CD4-positive, alpha-beta T cell treated with Interleukin-6 at 100 ng/mL for 8 hours (primary cell): ENCODE data around the gene AP4B1.
"Not testable (repeated sequence)": the region's sequence is repeated elsewhere in the genome, so short reads cannot be mapped to it uniquely, and the experiment has no call there.

ENCODE experiments used
- DNase-seq: peaks from one replicate; pipeline ENCODE4 v3.0.0-alpha.2; 2020; ENCODE audit warnings: mixed read lengths, low spot score

Gene AP4B1

DNA sequence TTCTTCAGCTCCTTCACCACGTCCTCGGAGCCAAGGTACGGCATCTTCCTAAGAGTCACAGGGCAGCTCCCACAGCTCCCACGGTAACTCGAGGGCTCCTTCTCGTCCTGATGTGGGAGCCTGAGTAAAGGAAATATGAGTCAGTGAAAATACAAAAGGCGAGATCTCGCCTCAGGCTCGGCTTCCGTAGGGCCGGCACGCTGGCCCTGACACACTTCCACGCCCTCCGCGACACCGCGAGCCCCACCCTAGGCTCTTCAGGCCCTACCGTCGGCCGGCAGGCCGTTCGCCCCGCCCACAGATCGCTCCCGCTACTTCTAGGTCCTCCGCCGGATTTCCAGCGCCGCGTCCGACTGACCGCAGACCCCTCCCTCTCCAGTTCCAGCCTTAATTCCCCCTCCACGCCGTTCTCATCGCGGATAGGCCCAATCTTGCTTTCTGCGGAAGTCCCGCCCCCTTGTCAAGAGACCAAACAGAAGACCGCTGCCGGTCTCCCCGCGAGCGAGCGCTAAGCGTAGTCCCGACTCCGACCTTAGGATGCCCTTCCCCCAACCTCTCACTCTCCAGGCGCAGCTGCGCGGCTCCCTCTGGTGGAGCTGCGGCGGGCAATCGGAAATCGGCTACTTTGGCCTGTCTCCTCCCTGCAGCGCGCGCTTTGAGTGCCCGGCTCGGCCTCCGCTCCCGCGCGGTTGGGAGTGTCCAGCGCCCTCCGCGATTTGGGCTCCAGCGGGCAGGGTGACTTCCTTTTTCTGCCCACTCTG lies at the start of gene AP4B1, which contains the start of gene DCLRE1B:
TSS of gene AP4B1 (minus strand) at position 126 of the 761 bp plus-strand sequence. CDS start at position 44, 82 bp downstream.
TSS of gene DCLRE1B (plus strand) at position 653 of the 761 bp plus-strand sequence. CDS start 261 bp downstream, outside the sequence.
- peak; percentile 98 for DNase-seq

- DNase-seq: no peak
These were observed 47.1 kb upstream of the AP4B1 start for GRCh38 chr1:113951719-113952118.

- no peak for DNase-seq
These were observed 46.3 kb upstream of the AP4B1 start for GRCh38 chr1:113950908-113951307.

DNA sequence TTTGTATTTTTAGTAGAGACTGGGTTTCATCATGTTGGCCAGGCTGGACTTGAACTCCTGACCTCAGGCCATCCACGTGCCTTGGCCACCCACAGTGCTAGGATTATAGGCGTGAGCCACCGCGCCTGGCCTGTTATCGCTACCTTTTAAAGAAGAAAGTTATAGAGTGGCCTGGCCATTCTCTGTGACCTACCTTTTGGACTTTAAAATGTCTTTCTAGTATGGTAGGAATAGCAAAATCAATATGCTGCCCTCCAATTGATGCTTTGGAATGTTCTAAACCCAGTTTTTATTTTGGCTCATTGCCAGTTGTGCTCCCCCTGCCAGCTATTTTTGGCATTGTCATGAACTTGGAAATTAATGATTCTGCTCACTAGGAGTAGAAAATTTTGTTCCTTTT lies 44.4 kb upstream of the AP4B1 start:
- no peak for DNase-seq

DNA sequence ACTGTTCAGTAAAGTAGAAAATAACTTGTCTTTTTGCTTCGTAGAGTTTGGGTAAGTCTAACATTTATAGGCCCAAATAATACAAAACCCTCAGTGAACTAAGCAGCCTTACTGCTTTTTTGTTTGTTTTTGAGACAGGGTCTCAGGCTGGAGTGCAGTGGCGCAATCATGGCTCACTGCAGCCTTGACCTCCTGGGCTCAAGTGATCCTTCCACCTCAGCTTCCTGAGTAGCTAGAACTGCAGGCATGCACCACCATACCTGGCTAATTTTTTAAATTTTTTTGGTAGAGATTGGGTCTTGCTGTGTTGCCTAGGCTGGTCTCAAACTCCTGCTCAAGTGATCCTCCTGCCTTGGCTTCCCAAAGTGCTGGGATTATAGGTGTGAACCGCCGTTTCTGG lies 43.6 kb upstream of the AP4B1 start:
- not testable (repeated sequence) for DNase-seq

GRCh38 chr1:113947388-113948107 lies 42.9 kb upstream of the AP4B1 start:
- peak; percentile 15 for DNase-seq

DNA sequence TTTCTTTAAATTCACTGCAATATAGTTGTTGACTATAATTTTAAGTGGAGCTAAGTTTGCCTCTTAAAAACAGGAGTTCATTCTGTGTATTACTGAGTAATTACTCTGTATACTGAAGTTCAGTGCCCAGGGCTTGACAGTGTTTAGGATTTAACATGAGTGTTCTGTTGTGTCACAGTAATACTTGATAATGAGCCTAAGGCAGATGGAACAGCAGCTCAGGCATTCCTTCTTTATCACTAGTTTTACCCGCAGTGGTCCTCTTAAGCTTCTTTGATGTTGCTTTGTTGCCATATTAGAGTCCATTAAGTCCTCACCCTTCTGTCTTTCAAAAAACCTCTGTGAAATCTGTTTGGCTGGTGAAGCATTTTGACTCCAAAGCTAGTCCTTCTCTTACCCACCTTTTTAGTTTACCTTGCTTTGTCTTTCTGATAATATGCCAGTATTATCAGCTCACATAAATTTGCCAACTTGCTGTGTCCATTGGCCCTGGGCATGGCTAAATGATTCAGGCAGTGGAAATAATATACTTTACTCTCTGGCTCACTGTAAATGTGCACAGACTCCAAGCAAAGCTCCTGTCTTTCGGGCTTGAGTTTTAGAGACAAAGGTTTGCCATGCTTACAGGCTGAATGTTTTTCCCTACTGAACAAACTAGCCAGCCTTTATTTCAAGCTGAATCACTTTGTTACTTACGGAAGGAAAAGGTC lies 42.2 kb upstream of the AP4B1 start:
- no peak for DNase-seq

- DNase-seq: no peak
These were observed 41.5 kb upstream of the AP4B1 start for GRCh38 chr1:113946112-113946511.

DNA sequence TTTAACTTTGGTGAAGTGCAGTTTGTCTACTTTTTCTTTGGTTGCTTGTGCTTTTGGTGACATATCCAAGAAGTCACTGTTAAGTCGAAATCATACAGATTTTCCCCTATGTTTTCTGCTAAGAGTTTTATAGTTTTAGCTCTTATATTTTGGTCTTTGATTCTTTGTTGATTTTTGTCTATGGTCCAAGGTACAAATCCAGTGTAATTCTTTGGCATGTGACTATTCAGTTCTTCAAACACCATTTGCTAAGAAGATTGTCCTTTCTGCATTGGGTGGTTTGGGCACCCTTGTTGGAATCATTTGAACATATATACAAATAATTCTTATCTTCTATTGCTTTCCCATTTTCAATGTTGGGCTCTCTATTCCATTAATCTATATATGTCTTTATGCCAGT lies 40.7 kb upstream of the AP4B1 start:
- DNase-seq: no peak

- DNase-seq: no peak
These were observed 38.6 kb upstream of the AP4B1 start for GRCh38 chr1:113943028-113943811.

DNA sequence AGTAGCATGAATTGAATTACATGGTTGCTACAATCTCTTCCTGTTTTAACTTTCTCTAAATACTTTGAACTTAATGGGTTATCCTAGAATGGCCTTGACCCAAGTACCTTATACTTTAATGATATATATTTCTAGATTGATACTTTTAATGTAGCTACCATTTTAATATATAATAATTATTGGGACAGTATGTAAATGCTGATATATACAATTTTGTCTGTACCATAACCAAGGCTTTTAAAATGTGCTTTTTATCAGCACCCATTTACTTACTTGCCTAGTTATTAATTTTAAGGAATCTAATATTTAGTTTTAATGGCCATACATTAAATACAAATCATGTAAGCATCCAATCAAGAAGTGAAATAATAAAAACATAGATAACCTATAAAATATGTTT lies 37.9 kb upstream of the AP4B1 start:
- DNase-seq: no peak

DNA sequence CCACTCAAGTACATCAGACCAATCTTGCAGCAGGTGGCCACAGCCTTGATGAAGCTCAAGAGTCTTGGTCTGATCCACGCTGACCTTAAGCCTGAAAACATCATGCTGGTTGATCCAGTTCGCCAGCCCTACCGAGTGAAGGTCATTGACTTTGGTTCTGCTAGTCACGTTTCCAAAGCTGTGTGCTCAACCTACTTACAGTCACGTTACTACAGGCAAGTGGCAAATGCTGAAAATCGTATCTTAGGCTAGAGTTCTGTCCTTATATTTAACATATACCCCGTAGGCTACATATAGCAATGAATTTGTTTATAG lies 36.6 kb upstream of the AP4B1 start:
- no peak for DNase-seq

DNA sequence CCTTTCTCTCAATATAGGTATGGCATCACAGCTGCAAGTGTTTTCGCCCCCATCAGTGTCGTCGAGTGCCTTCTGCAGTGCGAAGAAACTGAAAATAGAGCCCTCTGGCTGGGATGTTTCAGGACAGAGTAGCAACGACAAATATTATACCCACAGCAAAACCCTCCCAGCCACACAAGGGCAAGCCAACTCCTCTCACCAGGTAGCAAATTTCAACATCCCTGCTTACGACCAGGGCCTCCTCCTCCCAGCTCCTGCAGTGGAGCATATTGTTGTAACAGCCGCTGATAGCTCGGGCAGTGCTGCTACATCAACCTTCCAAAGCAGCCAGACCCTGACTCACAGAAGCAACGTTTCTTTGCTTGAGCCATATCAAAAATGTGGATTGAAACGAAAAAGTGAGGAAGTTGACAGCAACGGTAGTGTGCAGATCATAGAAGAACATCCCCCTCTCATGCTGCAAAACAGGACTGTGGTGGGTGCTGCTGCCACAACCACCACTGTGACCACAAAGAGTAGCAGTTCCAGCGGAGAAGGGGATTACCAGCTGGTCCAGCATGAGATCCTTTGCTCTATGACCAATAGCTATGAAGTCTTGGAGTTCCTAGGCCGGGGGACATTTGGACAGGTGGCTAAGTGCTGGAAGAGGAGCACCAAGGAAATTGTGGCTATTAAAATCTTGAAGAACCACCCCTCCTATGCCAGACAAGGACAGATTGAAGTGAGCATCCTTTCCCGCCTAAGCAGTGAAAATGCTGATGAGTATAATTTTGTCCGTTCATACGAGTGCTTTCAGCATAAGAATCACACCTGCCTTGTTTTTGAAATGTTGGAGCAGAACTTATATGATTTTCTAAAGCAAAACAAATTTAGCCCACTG lies 36.0 kb upstream of the AP4B1 start:
- DNase-seq: peak; percentile 36

DNA sequence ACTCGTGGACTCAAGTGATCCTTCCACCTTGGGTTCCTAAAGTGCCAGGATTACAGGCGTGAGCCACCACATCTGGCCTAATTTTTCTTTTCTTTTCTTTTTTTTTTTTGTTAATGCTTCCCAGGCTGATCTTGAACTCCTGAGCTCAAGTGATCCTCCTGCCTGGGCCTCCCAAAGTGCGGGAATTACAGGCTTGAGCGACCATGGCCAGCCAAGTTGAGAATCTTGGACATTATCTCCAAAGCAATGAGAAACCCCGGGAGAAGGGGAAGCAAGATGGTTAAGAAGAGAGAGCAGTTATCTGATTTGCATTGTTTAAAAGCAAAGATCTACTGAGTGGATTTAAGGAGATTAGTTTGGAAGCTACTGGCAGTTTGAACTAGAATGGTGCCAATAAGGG lies 33.6 kb upstream of the AP4B1 start:
- no peak for DNase-seq

- no peak for DNase-seq
These were observed 32.5 kb upstream of the AP4B1 start for GRCh38 chr1:113937146-113937545.

GRCh38 chr1:113935970-113936369 lies 31.4 kb upstream of the AP4B1 start:
- DNase-seq: no peak

GRCh38 chr1:113935176-113935575 lies 30.6 kb upstream of the AP4B1 start:
- DNase-seq: no peak

- DNase-seq: no peak
These were observed 30.0 kb upstream of the AP4B1 start for GRCh38 chr1:113934511-113935055.

GRCh38 chr1:113934006-113934405 lies 29.4 kb upstream of the AP4B1 start:
- DNase-seq: no peak

- peak; percentile 46 for DNase-seq
These were observed 26.9 kb upstream of the AP4B1 start for GRCh38 chr1:113931451-113931851.
